Smooth muscle cell (in vitro differentiated cells): ENCODE results near the gene BRAT1. TPM values are rescaled to one million over a fixed set of nuclear protein-coding genes. Genes with fewer than 3 reads are reported as not detected.

Source experiments
- DNase-seq: peaks from one replicate; lab custom pipeline; 2025; ENCODE audit not compliant: unreplicated experiment; lab: John Stamatoyannopoulos, UW
- H2AFZ ChIP-seq: fragments of 200-600 bp; sonication (generic); 2 replicates; pipeline ENCODE4 v1.6.0; 2016; ENCODE audit warnings: antibody characterized with exemption, low read depth, mild to moderate bottlenecking
- H3F3A ChIP-seq: fragments of 200-600 bp; sonication (generic); 2 replicates; pipeline ENCODE4 v1.6.0; 2017; ENCODE audit warnings: antibody characterized with exemption, low read depth
- H3K27ac ChIP-seq: fragments of 200-600 bp; sonication (generic); 2 replicates; pipeline ENCODE4 v1.5.1; 2016; ENCODE audit warnings: low read depth, mild to moderate bottlenecking
- H3K27me3 ChIP-seq: fragments of 200-600 bp; sonication (generic); 2 replicates; pipeline ENCODE4 v1.6.1; 2016; ENCODE audit warnings: low read depth, mild to moderate bottlenecking
- H3K36me3 ChIP-seq: fragments of 200-600 bp; sonication (generic); 2 replicates; pipeline ENCODE4 v1.5.1; 2016; ENCODE audit warnings: low read depth
- H3K4me1 ChIP-seq: fragments of 200-600 bp; sonication (generic); 2 replicates; pipeline ENCODE4 v1.5.1; 2016; ENCODE audit warnings: low read depth
- H3K4me2 ChIP-seq: fragments of 200-600 bp; sonication (generic); 2 replicates; pipeline ENCODE4 v1.6.0; 2016; ENCODE audit warnings: mild to moderate bottlenecking
- H3K4me3 ChIP-seq: fragments of 200-600 bp; sonication (generic); 2 replicates; pipeline ENCODE4 v1.5.1; 2016; ENCODE audit warnings: mild to moderate bottlenecking
- H3K79me2 ChIP-seq: fragments of 200-600 bp; sonication (generic); 2 replicates; pipeline ENCODE4 v1.6.0; 2016; ENCODE audit warnings: low read depth, mild to moderate bottlenecking
- H3K9ac ChIP-seq: fragments of 200-600 bp; sonication (generic); 2 replicates; pipeline ENCODE4 v1.6.0; 2016; ENCODE audit warnings: low read depth
- H3K9me3 ChIP-seq: fragments of 200-600 bp; sonication (generic); replicated peaks from 2 replicates; pipeline ENCODE4 v1.5.1; 2016; ENCODE audit warnings: low read depth
- H4K20me1 ChIP-seq: fragments of 200-600 bp; sonication (generic); 2 replicates; pipeline ENCODE4 v1.6.0; 2016; ENCODE audit warnings: low read depth
- CTCF ChIP-seq: fragments of 200-600 bp; sonication (generic); IDR thresholded peaks from 2 replicates; pipeline ENCODE4 v1.5.1; 2017; ENCODE audit warnings: borderline replicate concordance, mild to moderate bottlenecking, antibody characterized with exemption; ENCODE audit not compliant: insufficient read depth, poor library complexity, severe bottlenecking
- WGBS: methylation state at CpG from one replicate; pipeline ENCODE4 v1.1.7; 2016; ENCODE audit warnings: low lambda C conversion rate; 5-methylcytosine and 5-hydroxymethylcytosine counted together
- polyA plus RNA-seq: library from polyadenylated mRNA; unstranded; fragments of >200 nt; fragmentation: Nextera tagmentation; extraction: Ambion mirVana; gene quantifications from 2 replicates; pipeline ENCODE4 v1.2.1, GENCODE V29; 2016
- total RNA-seq: library from RNA; depleted of rRNA; stranded (reverse); fragments of >200 nt; gene quantifications from 2 replicates; pipeline ENCODE4 v1.2.3, GENCODE V29; 2014

BRAT1 gene
- total and polyA plus RNA-seq, 2 experiments from 2014 or later = 11.2 to 32.4 TPM

- no peak for TF ChIP-seq CTCF
- H3F3A ChIP-seq = peaks cover under 1% of the 10 kb centered on the region
- no peak for DNase-seq
- H3K27me3 ChIP-seq = no peaks in the 10 kb centered on the region
- H3K79me2 ChIP-seq = no peaks in the 10 kb centered on the region
- H3K36me3 ChIP-seq = no peaks in the 10 kb centered on the region
- H3K9ac ChIP-seq = no peak overlapping the region
- no peak overlapping the region for H3K27ac ChIP-seq
- no peak overlapping the region for H3K4me3 ChIP-seq
- H2AFZ ChIP-seq = no peak overlapping the region
- no peaks in the 10 kb centered on the region for H3K4me1 ChIP-seq
- H3K9me3 ChIP-seq = no peaks in the 10 kb centered on the region
- no peak overlapping the region for H3K4me2 ChIP-seq
- WGBS = 97% methylated on average over 53 of the region's 53 CpGs
- H4K20me1 ChIP-seq = peaks cover 7% of the 10 kb centered on the region
Observed at GRCh38 chr7:2542916-2543871, 12.1 kb downstream of the BRAT1 start.

GRCh38 chr7:2542011-2542915 is 13.1 kb downstream of the BRAT1 start:
- Histone ChIP-seq H2AFZ (no peak overlapping the region), H3K79me2 (no peaks in the 10 kb centered on the region), H3K27ac (no peak overlapping the region), H3F3A (peaks cover 7% of the 10 kb centered on the region), H4K20me1 (no peaks in the 10 kb centered on the region), H3K36me3 (no peaks in the 10 kb centered on the region), H3K27me3 (no peaks in the 10 kb centered on the region), H3K4me3 (no peak overlapping the region), H3K9me3 (no peaks in the 10 kb centered on the region), H3K4me2 (no peak overlapping the region), H3K4me1 (no peaks in the 10 kb centered on the region), H3K9ac (no peak overlapping the region)
- DNase-seq = no peak
- 98% methylated on average over 25 of the region's 25 CpGs for WGBS
- TF ChIP-seq CTCF = no peak

- H3K9me3 ChIP-seq = no peaks in the 10 kb centered on the region
- H3K9ac ChIP-seq = no peak overlapping the region
- H3K79me2 ChIP-seq = no peaks in the 10 kb centered on the region
- no peaks in the 10 kb centered on the region for H4K20me1 ChIP-seq
- H3K4me2 ChIP-seq = no peak overlapping the region
- no peak overlapping the region for H3K27ac ChIP-seq
- H3K4me1 ChIP-seq = no peaks in the 10 kb centered on the region
- WGBS = 96% methylated on average over 30 of the region's 40 CpGs
- no peak overlapping the region for H2AFZ ChIP-seq
- H3K27me3 ChIP-seq = no peaks in the 10 kb centered on the region
- no peak overlapping the region for H3K4me3 ChIP-seq
- no peaks in the 10 kb centered on the region for H3K36me3 ChIP-seq
- peaks cover 7% of the 10 kb centered on the region for H3F3A ChIP-seq
- TF ChIP-seq CTCF = no peak
- DNase-seq = no peak
Observed at GRCh38 chr7:2541291-2542010, 13.9 kb downstream of the BRAT1 start.
